SK-N-SH (cell line): ENCODE data around the gene TMEM240. TPM values are rescaled to one million over a fixed set of nuclear protein-coding genes. Genes with fewer than 3 reads are reported as not detected.

Experiments used
- CTCF ChIA-PET: fragments of 300-600, 350-600 bp; formaldehyde crosslinking; extraction: SDS; loops from one replicate; lab custom pipeline; 2021; lab: Yijun Ruan, JAX
- POLR2A ChIA-PET: fragments of 350-600 bp; sonication (Branson Sonifier 250); formaldehyde crosslinking; extraction: SDS; loops from one replicate; lab custom pipeline; 2020; ENCODE audit warnings: antibody characterized with exemption, inconsistent platforms; lab: Yijun Ruan, JAX
- DNase-seq: peaks from one replicate; pipeline ENCODE4 v3.0.0; 2012
- H2AFZ ChIP-seq: fragments of 200-600 bp; sonication (generic); 2 replicates; pipeline ENCODE4 v1.8.1; 2016; ENCODE audit warnings: antibody characterized with exemption, mild to moderate bottlenecking, low read depth
- H3F3A ChIP-seq: fragments of 200-600 bp; sonication (generic); replicated peaks from 2 replicates; pipeline ENCODE3; 2016; ENCODE audit warnings: antibody characterized with exemption, mild to moderate bottlenecking; ENCODE audit not compliant: insufficient read depth
- H3K27ac ChIP-seq, 2 experiments: fragments of 200-500 bp in 1 of 2; fragments of 200-600 bp in 1 of 2; sonication (Bioruptor generic) in 1 of 2; sonication (generic), shearing (Covaris generic) in 1 of 2; 2 replicates each; pipeline versions ENCODE4 v1.5.1 to v1.6.1; 2014 to 2016; ENCODE audit warnings: low read depth in 2 of 2, inconsistent platforms in 1 of 2, low read length in 1 of 2, mild to moderate bottlenecking in 1 of 2, mixed read lengths in 1 of 2
- H3K27me3 ChIP-seq: fragments of 200-600 bp; sonication (generic), shearing (Covaris generic); 2 replicates; pipeline ENCODE4 v1.6.1; 2016; ENCODE audit warnings: mixed run types; ENCODE audit not compliant: insufficient read depth
- H3K36me3 ChIP-seq, 2 experiments: fragments of 200-500 bp in 1 of 2; fragments of 200-600 bp in 1 of 2; sonication (Bioruptor generic) in 1 of 2; sonication (generic) in 1 of 2; replicated peaks in 1 of 2; 2 replicates each; pipeline versions ENCODE3 to v1.5.1; 2014 to 2016; ENCODE audit warnings: low read length in 1 of 2, mild to moderate bottlenecking in 1 of 2; ENCODE audit not compliant: insufficient read depth in 2 of 2, control insufficient read depth in 1 of 2
- H3K4me1 ChIP-seq, 2 experiments: fragments of 200-500 bp in 1 of 2; fragments of 200-600 bp in 1 of 2; sonication (Bioruptor generic) in 1 of 2; sonication (generic), shearing (Covaris generic) in 1 of 2; 2 replicates each; pipeline versions ENCODE4 v1.5.1 to v1.6.1; 2014 to 2016; ENCODE audit warnings: low read depth in 1 of 2, low read length in 1 of 2, mixed run types in 1 of 2; ENCODE audit not compliant: insufficient read depth in 2 of 2, control insufficient read depth in 1 of 2
- H3K4me2 ChIP-seq: fragments of 200-600 bp; sonication (generic), shearing (Covaris generic); 2 replicates; pipeline ENCODE4 v1.6.1; 2017; ENCODE audit warnings: mixed run types
- H3K4me3 ChIP-seq, 2 experiments: fragments of 200-500 bp in 1 of 2; fragments of 200-600 bp in 1 of 2; sonication (Bioruptor generic) in 1 of 2; sonication (generic), shearing (Covaris generic) in 1 of 2; 2 replicates each; pipeline versions ENCODE4 v1.5.1 to v1.8.1; 2014 to 2016; ENCODE audit warnings: low read depth in 2 of 2, inconsistent platforms in 1 of 2, low read length in 1 of 2, mild to moderate bottlenecking in 1 of 2, mixed read lengths in 1 of 2, moderate library complexity in 1 of 2
- H3K79me2 ChIP-seq: fragments of 200-600 bp; sonication (generic); 2 replicates; pipeline ENCODE4 v1.8.1; 2017; ENCODE audit warnings: mild to moderate bottlenecking; ENCODE audit not compliant: insufficient read depth
- H3K9ac ChIP-seq: fragments of 200-600 bp; sonication (generic); 2 replicates; pipeline ENCODE4 v1.6.1; 2017; ENCODE audit warnings: mixed run types
- H3K9me2 ChIP-seq: fragments of 200-600 bp; sonication (generic); 2 replicates; pipeline ENCODE4 v1.6.1; 2017; ENCODE audit warnings: mixed run types
- H3K9me3 ChIP-seq: fragments of 200-600 bp; sonication (generic); 2 replicates; pipeline ENCODE4 v1.6.1; 2017; ENCODE audit warnings: mixed run types, mild to moderate bottlenecking, moderate library complexity
- H4K20me1 ChIP-seq: fragments of 200-600 bp; sonication (generic); 2 replicates; pipeline ENCODE4 v1.6.1; 2017; ENCODE audit warnings: mild to moderate bottlenecking, mixed run types; ENCODE audit not compliant: insufficient read depth
- CHD2 ChIP-seq: fragments of 150-350 bp; IDR thresholded peaks from 2 replicates; pipeline ENCODE4 v1.6.1; 2018; ENCODE audit warnings: low read length; ENCODE audit not compliant: partially characterized antibody
- CTCF ChIP-seq: fragments of 200-600 bp; sonication (generic); IDR thresholded peaks from 2 replicates; pipeline ENCODE4 v1.6.1; 2017; ENCODE audit warnings: antibody characterized with exemption, mild to moderate bottlenecking, moderate library complexity
- ELF1 ChIP-seq: IDR thresholded peaks from 2 replicates; pipeline ENCODE4 v1.4.0; 2012
- EZH2phosphoT487 ChIP-seq: fragments of 200-600 bp; sonication (generic); IDR thresholded peaks from 2 replicates; pipeline ENCODE4 v1.6.1; 2017; ENCODE audit warnings: low read depth, mixed run types, mild to moderate bottlenecking, antibody characterized with exemption, moderate library complexity, borderline replicate concordance
- FOXM1 ChIP-seq: IDR thresholded peaks from 2 replicates; pipeline ENCODE4 v1.4.0; 2012; ENCODE audit warnings: low read depth, mild to moderate bottlenecking
- GABPA ChIP-seq: IDR thresholded peaks from 2 replicates; pipeline ENCODE4 v1.4.0; 2012; ENCODE audit warnings: low read depth, mild to moderate bottlenecking
- GATA2 ChIP-seq: sonication (generic); formaldehyde crosslinking; IDR thresholded peaks from 2 replicates; pipeline ENCODE4 v1.5.0; 2020; ENCODE audit warnings: mild to moderate bottlenecking, missing genetic modification reagents
- JUND ChIP-seq: IDR thresholded peaks from 2 replicates; pipeline ENCODE4 v1.4.0; 2012
- MXI1 ChIP-seq: IDR thresholded peaks from 2 replicates; pipeline ENCODE4 v1.6.1; 2012; ENCODE audit warnings: mild to moderate bottlenecking, low read depth, low read length, improper control_type of control experiment
- NRF1 ChIP-seq: IDR thresholded peaks from 2 replicates; pipeline ENCODE4 v1.6.1; 2012; ENCODE audit warnings: low read depth, mild to moderate bottlenecking, low read length
- RFX5 ChIP-seq: IDR thresholded peaks from 2 replicates; pipeline ENCODE4 v1.6.1; 2012; ENCODE audit warnings: mild to moderate bottlenecking, improper control_type of control experiment, low read length
- SIN3A ChIP-seq: IDR thresholded peaks from 2 replicates; pipeline ENCODE4 v1.6.1; 2012; ENCODE audit warnings: low read depth, mild to moderate bottlenecking, low read length, moderate library complexity, borderline replicate concordance
- TCF12 ChIP-seq: IDR thresholded peaks from 2 replicates; pipeline ENCODE4 v1.4.0; 2012
- ZBTB33 ChIP-seq: IDR thresholded peaks from 2 replicates; pipeline ENCODE4 v1.4.0; 2012; ENCODE audit warnings: low read depth, borderline replicate concordance
- WGBS: methylation state at CpG from one replicate; pipeline ENCODE4 v1.1.6; 2017; ENCODE audit warnings: low lambda C conversion rate; 5-methylcytosine and 5-hydroxymethylcytosine counted together
- polyA plus RNA-seq, 3 experiments: library from polyadenylated mRNA; depleted of rRNA; stranded (reverse); fragments of >200 nt; gene quantifications; 2 replicates each; pipeline ENCODE4 v1.2.3, GENCODE V29; 2012
- TF ChIP-seq, protein P1 (sequence below): IDR thresholded peaks from 2 replicates; pipeline ENCODE4 v1.4.0; 2012; ENCODE audit warnings: low read depth
- TF ChIP-seq, protein P2 (sequence below): fragments of 150-350 bp; IDR thresholded peaks from 2 replicates; pipeline ENCODE4 v1.6.1; 2016; ENCODE audit warnings: mild to moderate bottlenecking, low read depth, low read length

Gene TMEM240
- polyA plus RNA-seq, 1 of the 3 experiments (the other 2 are of a cell fraction), result 6.5 TPM

DNA sequence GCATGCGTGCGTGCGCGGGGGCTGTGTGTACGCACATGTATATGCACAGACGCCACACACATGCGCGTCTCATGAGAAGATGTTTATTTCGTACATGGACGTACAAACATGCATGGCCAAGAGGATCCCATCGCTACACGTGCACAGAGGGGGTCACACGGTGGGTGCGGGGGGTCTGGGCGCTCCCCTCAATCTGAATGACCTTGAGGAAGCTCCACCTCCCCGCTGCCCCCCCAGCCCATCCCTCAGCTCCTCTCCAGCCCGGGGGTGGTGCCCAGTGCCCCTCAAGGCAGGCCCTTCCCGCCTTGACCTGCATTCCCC, 1.5 kb downstream of the TMEM240 start:
- H3K79me2 ChIP-seq, result no peaks in the 10 kb centered on the region
- H4K20me1 ChIP-seq, result no peaks in the 10 kb centered on the region
- H3K9me2 ChIP-seq, result no peaks in the 10 kb centered on the region
- TF ChIP-seq GABPA, result no peak
- no peak for TF ChIP-seq GATA2 (CRISPR knock-in tag)
- no peak for TF ChIP-seq CTCF
- no peak for TF ChIP-seq ELF1
- no peak for TF ChIP-seq TCF12
- no peak for TF ChIP-seq FOXM1
- TF ChIP-seq JUND, result no peak
- TF ChIP-seq, protein P1, sequence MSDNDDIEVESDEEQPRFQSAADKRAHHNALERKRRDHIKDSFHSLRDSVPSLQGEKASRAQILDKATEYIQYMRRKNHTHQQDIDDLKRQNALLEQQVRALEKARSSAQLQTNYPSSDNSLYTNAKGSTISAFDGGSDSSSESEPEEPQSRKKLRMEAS, result no peak
- TF ChIP-seq NRF1, result no peak
- no peak for TF ChIP-seq SIN3A
- no peak for TF ChIP-seq MXI1
- TF ChIP-seq EZH2phosphoT487, result no peak
- DNase-seq, result no peak
- H3K4me3 ChIP-seq, result peak overlapping the region in 1 of 2 experiments; percentile 50; a peak in 2 of 4 replicates
- peaks cover 0 to 17% of the 10 kb centered on the region in 2 experiments; a peak in 1 of 4 replicates for H3K4me1 ChIP-seq
- no peak overlapping the region for H3K9ac ChIP-seq
- 0 out of 2 replicates have a peak overlapping the region, but pooled peaks have one; percentile 66 for H3K4me2 ChIP-seq
- H3K27ac ChIP-seq, result no peak overlapping the region; a peak in 1 of 4 replicates
- H2AFZ ChIP-seq, result no peak overlapping the region
- POLR2A ChIA-PET, result interaction anchor here (1.0 kb wide), 1 partner anchor 137 kb away, joined by 3 read pairs; no protein-coding TSS in a partner anchor
- CTCF ChIA-PET, result interaction anchor here (0.9 to 1.0 kb wide), 2 partner anchors 14 to 35 kb away, joined by 3 to 4 read pairs; no protein-coding TSS in a partner anchor
- no peaks in the 10 kb centered on the region for H3K27me3 ChIP-seq
- H3F3A ChIP-seq, result peaks cover 5% of the 10 kb centered on the region
- no peaks in the 10 kb centered on the region for H3K9me3 ChIP-seq
- peaks cover 0 to 40% of the 10 kb centered on the region in 2 experiments for H3K36me3 ChIP-seq
- 95% methylated on average over 10 of the region's 18 CpGs for WGBS

DNA sequence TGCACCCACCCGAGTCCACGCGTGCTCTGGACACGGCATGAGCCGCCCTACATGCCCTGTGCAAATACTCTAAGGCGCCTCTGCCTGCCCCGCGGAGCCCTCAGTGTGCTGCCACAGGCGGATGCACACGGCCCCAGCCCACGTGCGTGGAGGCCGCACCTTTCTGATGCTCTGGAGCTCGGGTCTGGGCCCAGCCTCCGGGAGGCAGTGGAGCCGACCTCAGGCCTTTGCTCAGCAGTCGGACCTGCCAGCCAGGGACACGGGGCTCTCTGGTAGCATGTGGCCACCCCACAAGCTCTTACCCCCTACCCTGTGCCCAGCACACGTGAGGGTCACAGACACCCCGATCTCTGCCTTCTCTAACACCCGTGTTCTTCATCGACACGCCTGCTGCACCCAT, 2.1 kb downstream of the TMEM240 start:
- peaks cover 0 to 36% of the 10 kb centered on the region in 2 experiments for H3K36me3 ChIP-seq
- POLR2A ChIA-PET, result no interaction called here
- H3K4me1 ChIP-seq, result peaks cover 0 to 17% of the 10 kb centered on the region in 2 experiments; a peak in 1 of 4 replicates
- H3K9ac ChIP-seq, result no peak overlapping the region
- no peaks in the 10 kb centered on the region for H3K27me3 ChIP-seq
- no peaks in the 10 kb centered on the region for H3K9me2 ChIP-seq
- H4K20me1 ChIP-seq, result no peaks in the 10 kb centered on the region
- H3F3A ChIP-seq, result peaks cover 5% of the 10 kb centered on the region
- no peak overlapping the region for H3K4me2 ChIP-seq
- no peak overlapping the region for H3K4me3 ChIP-seq
- DNase-seq, result no peak
- TF ChIP-seq, protein P2, sequence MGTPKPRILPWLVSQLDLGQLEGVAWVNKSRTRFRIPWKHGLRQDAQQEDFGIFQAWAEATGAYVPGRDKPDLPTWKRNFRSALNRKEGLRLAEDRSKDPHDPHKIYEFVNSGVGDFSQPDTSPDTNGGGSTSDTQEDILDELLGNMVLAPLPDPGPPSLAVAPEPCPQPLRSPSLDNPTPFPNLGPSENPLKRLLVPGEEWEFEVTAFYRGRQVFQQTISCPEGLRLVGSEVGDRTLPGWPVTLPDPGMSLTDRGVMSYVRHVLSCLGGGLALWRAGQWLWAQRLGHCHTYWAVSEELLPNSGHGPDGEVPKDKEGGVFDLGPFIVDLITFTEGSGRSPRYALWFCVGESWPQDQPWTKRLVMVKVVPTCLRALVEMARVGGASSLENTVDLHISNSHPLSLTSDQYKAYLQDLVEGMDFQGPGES, result no peak
- no peak for TF ChIP-seq GABPA
- no peak for TF ChIP-seq RFX5
- TF ChIP-seq CHD2, result no peak
- no peak for TF ChIP-seq GATA2 (CRISPR knock-in tag)
- no peak for TF ChIP-seq ZBTB33
- no peak for TF ChIP-seq NRF1
- H3K9me3 ChIP-seq, result no peaks in the 10 kb centered on the region
- CTCF ChIA-PET, result no interaction called here
- no peak overlapping the region for H2AFZ ChIP-seq
- no peak overlapping the region for H3K27ac ChIP-seq
- WGBS, result 95% methylated on average over 14 of the region's 23 CpGs
- no peaks in the 10 kb centered on the region for H3K79me2 ChIP-seq
